CD14-positive monocyte (primary cell): Measurements from ENCODE around the gene MIS18BP1. TPM values are rescaled to one million over a fixed set of nuclear protein-coding genes. Genes with fewer than 3 reads are reported as not detected.

Experiments used
- DNase-seq, 3 donors: peaks; one replicate each; pipeline ENCODE4 v3.0.0-alpha.2; 2011 to 2022
- H2AFZ ChIP-seq: 2 replicates; pipeline ENCODE4 v1.6.0; 2012; ENCODE audit warnings: mild to moderate bottlenecking, low read depth, low read length, inconsistent platforms; ENCODE audit not compliant: insufficient read depth, poor library complexity, severe bottlenecking
- H3K27ac ChIP-seq, 2 donors: 1 replicate in 1 of 2; 2 replicates in 1 of 2; pipeline ENCODE4 v1.5.1; 2012 to 2013; ENCODE audit warnings: low read length in 2 of 2, control low read depth in 1 of 2, inconsistent platforms in 1 of 2, low read depth in 1 of 2, mild to moderate bottlenecking in 1 of 2
- H3K27me3 ChIP-seq, 2 donors: one replicate each; pipeline versions ENCODE4 v1.6.0 to v1.6.1; 2011 to 2013; ENCODE audit warnings: low read length in 2 of 2; ENCODE audit not compliant: control insufficient read depth in 2 of 2, insufficient read depth in 2 of 2
- H3K36me3 ChIP-seq, 2 donors: replicated peaks in 1 of 2; 1 replicate in 1 of 2; 2 replicates in 1 of 2; pipeline versions ENCODE4 v1.5.1 to v1.6.1; 2012 to 2013; ENCODE audit warnings: low read length in 2 of 2, control low read depth in 1 of 2, inconsistent platforms in 1 of 2, mild to moderate bottlenecking in 1 of 2; ENCODE audit not compliant: insufficient read depth in 2 of 2, control insufficient read depth in 1 of 2
- H3K4me1 ChIP-seq, 2 donors: 1 replicate in 1 of 2; 2 replicates in 1 of 2; pipeline versions ENCODE4 v1.5.1 to v1.6.1; 2012 to 2013; ENCODE audit warnings: low read length in 2 of 2, control low read depth in 1 of 2, inconsistent platforms in 1 of 2, mild to moderate bottlenecking in 1 of 2, moderate library complexity in 1 of 2; ENCODE audit not compliant: insufficient read depth in 2 of 2, control insufficient read depth in 1 of 2
- H3K4me2 ChIP-seq: replicated peaks from 2 replicates; pipeline ENCODE3; 2012; ENCODE audit warnings: low read length, moderate library complexity, mild to moderate bottlenecking; ENCODE audit not compliant: poor library complexity, severe bottlenecking; ENCODE audit errors: extremely low read depth
- H3K4me3 ChIP-seq, 3 experiments: fragments of 200-600 bp in 1 of 3; sonication (generic) in 1 of 3; replicated peaks in 1 of 3; 1 replicate in 2 of 3; 2 replicates in 1 of 3; pipeline ENCODE4 v1.5.1; 2011 to 2013; ENCODE audit warnings: low read length in 3 of 3, mild to moderate bottlenecking in 3 of 3, control low read depth in 2 of 3, low read depth in 2 of 3, inconsistent platforms in 1 of 3, moderate library complexity in 1 of 3
- H3K79me2 ChIP-seq: 2 replicates; pipeline ENCODE4 v1.6.0; 2012; ENCODE audit warnings: mild to moderate bottlenecking, control low read depth, inconsistent platforms, low read length, moderate library complexity; ENCODE audit not compliant: insufficient read depth
- H3K9ac ChIP-seq: 2 replicates; pipeline ENCODE4 v1.6.0; 2017; ENCODE audit warnings: low read length, mild to moderate bottlenecking; ENCODE audit not compliant: insufficient read depth, poor library complexity, severe bottlenecking
- H3K9me3 ChIP-seq, 2 donors: replicated peaks in 1 of 2; 1 replicate in 1 of 2; 2 replicates in 1 of 2; pipeline versions ENCODE4 v1.5.1 to v1.6.1; 2012 to 2013; ENCODE audit warnings: low read length in 2 of 2, control low read depth in 1 of 2; ENCODE audit not compliant: control insufficient read depth in 1 of 2, insufficient read depth in 1 of 2
- H4K20me1 ChIP-seq: 2 replicates; pipeline ENCODE4 v1.6.0; 2012; ENCODE audit warnings: mild to moderate bottlenecking, low read length, control low read depth, moderate library complexity; ENCODE audit not compliant: insufficient read depth
- H3K27ac Mint-ChIP-seq, 7 donors: one replicate each; pipeline ENCODE4 v1.8.0; 2020; ENCODE audit warnings: mild to moderate bottlenecking in 7 of 7, mixed read lengths in 7 of 7, moderate library complexity in 6 of 7, inconsistent platforms in 2 of 7
- H3K27me3 Mint-ChIP-seq, 3 donors: one replicate each; pipeline ENCODE4 v1.8.0; 2021 to 2022; ENCODE audit warnings: low read depth in 3 of 3, mild to moderate bottlenecking in 3 of 3, mixed read lengths in 3 of 3, moderate library complexity in 3 of 3, inconsistent platforms in 1 of 3
- H3K36me3 Mint-ChIP-seq, 2 donors: one replicate each; pipeline ENCODE4 v1.8.0; 2020; ENCODE audit warnings: mixed read lengths in 2 of 2, inconsistent platforms in 1 of 2, mild to moderate bottlenecking in 1 of 2
- H3K4me1 Mint-ChIP-seq: one replicate; pipeline ENCODE4 v1.8.0; 2020; ENCODE audit warnings: mild to moderate bottlenecking, mixed read lengths
- H3K4me3 Mint-ChIP-seq, 2 donors: one replicate each; pipeline ENCODE4 v1.8.0; 2020; ENCODE audit warnings: mild to moderate bottlenecking in 2 of 2, mixed read lengths in 2 of 2, moderate library complexity in 1 of 2
- H3K9me3 Mint-ChIP-seq, 7 donors: one replicate each; pipeline ENCODE4 v1.8.0; 2020 to 2022; ENCODE audit warnings: mixed read lengths in 7 of 7, mild to moderate bottlenecking in 6 of 7, moderate library complexity in 6 of 7, inconsistent platforms in 2 of 7
- WGBS: methylation state at CpG from one replicate; pipeline ENCODE4 v1.1.5; 2013; ENCODE audit warnings: missing lambda C conversion rate; ENCODE audit not compliant: insufficient coverage; 5-methylcytosine and 5-hydroxymethylcytosine counted together
- intact Hi-C, 2 donors: fragments of 100-400 bp; cut with micrococcal nuclease; formaldehyde crosslinking; loops; one replicate each; pipeline versions ENCODE4 v1.15.0 to v1.15.1; 2023
- polyA plus RNA-seq, 3 donors: library from polyadenylated mRNA; depleted of rRNA in 1 of 3; unstranded in 2 of 3; stranded (reverse) in 1 of 3; fragments of 300-500 nt in 2 of 3; fragments of >200 nt in 1 of 3; fragmentation: Illumina TruSeq in 2 of 3; gene quantifications; 1 replicate in 2 of 3; 2 replicates in 1 of 3; pipeline ENCODE4 v1.2.3, GENCODE V29; 2012 to 2021
- TF ChIP-seq, protein P1 (sequence below): fragments of 200-600 bp; IDR thresholded peaks from one replicate; pipeline ENCODE4 v1.8.0; 2022; ENCODE audit warnings: antibody characterized with exemption, mild to moderate bottlenecking

Gene MIS18BP1
- polyA plus RNA-seq, 3 donors, result 39.2 to 61.8 (median 45.6) TPM

DNA sequence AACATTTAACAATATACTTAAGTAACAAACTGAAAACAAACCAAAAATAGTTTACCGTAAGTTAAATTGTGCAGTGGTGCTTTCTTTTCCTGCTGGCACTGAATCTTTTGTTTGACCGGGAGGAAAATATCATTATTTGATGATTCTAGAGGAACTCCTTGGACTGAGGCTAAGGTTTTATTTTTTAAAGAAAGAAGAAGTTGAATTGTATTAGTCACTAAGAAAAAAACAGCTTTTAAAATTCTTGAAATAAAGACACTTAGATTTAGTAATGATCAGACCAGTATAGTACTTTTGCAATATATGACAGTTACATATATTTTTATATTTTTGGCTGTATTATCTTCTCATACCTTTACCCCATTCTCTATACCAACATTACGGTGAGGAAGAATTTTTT is 10.3 kb downstream of the MIS18BP1 start:
- Histone ChIP-seq H3K27ac (peak overlapping the region in 1 of 2 donors; percentile 81), H3K4me1 (peaks cover 37 to 46% of the 10 kb centered on the region in 2 donors)
- intact Hi-C loops, result loop anchor here in 1 of 2 donors (10.0 kb wide), 1 partner anchor 348 kb away; a partner anchor contains a TSS

DNA sequence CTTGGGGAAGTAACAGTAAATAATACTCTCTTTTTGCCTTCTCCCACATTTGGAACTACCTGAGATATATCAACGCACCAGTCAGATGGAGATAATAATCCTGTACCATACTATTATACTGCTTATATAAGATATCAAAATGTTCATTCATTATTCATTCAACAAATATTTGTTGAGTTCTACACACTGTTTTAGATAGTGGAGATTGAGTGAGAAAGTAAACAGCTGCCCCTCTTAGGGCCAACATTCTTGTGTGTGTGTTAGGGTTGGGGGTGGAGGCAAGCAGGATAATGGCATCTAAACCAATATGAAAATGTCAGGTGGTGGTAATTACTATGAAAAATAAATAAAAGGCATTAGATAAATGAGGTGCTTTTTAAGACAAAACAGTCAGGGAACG is 14.0 kb downstream of the MIS18BP1 start:
- TF ChIP-seq, protein P1, sequence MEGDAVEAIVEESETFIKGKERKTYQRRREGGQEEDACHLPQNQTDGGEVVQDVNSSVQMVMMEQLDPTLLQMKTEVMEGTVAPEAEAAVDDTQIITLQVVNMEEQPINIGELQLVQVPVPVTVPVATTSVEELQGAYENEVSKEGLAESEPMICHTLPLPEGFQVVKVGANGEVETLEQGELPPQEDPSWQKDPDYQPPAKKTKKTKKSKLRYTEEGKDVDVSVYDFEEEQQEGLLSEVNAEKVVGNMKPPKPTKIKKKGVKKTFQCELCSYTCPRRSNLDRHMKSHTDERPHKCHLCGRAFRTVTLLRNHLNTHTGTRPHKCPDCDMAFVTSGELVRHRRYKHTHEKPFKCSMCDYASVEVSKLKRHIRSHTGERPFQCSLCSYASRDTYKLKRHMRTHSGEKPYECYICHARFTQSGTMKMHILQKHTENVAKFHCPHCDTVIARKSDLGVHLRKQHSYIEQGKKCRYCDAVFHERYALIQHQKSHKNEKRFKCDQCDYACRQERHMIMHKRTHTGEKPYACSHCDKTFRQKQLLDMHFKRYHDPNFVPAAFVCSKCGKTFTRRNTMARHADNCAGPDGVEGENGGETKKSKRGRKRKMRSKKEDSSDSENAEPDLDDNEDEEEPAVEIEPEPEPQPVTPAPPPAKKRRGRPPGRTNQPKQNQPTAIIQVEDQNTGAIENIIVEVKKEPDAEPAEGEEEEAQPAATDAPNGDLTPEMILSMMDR, result no peak
- 50% methylated on average over 1 of the region's 2 CpGs for WGBS
- H3K79me2 ChIP-seq, result no peaks in the 10 kb centered on the region

More for the DNA sequence above, 10.3 kb downstream of the MIS18BP1 start:
- no CpG with 5 or more reads among the region's 3 CpGs for WGBS
- H3K4me2 ChIP-seq, result peak overlapping the region; percentile 47
- H3K36me3 Mint-ChIP-seq, result peaks cover 13 to 15% of the 10 kb centered on the region in 2 donors
- no peaks in the 10 kb centered on the region for H3K9me3 ChIP-seq
- peaks cover 15 to 19% of the 10 kb centered on the region in 2 donors for H3K36me3 ChIP-seq
- no peaks in the 10 kb centered on the region for H3K27me3 Mint-ChIP-seq
- H3K4me1 Mint-ChIP-seq, result peaks cover 14% of the 10 kb centered on the region
- H3K79me2 ChIP-seq, result no peaks in the 10 kb centered on the region
- H3K4me3 Mint-ChIP-seq, result peak overlapping the region in 1 of 2 donors; percentile 49
- TF ChIP-seq, protein P1, result no peak
- H3K4me3 ChIP-seq, result peak overlapping the region in 1 of 3 experiments; percentile 37
- H2AFZ ChIP-seq, result no peak overlapping the region
- H3K9ac ChIP-seq, result no peak overlapping the region
- peak in 1 of 3 donors; percentile 20 for DNase-seq
- peaks cover 66% of the 10 kb centered on the region for H4K20me1 ChIP-seq
- H3K9me3 Mint-ChIP-seq, result no peaks in the 10 kb centered on the region
- H3K27me3 ChIP-seq, result no peaks in the 10 kb centered on the region
- H3K27ac Mint-ChIP-seq, result peak overlapping the region; percentile 43 to 88 (median 73)

More for the DNA sequence above, 14.0 kb downstream of the MIS18BP1 start:
- Mint-ChIP-seq H3K27ac (peak overlapping the region in 3 of 7 donors; percentile 7 to 32 (median 12)), H3K4me1 (peaks cover 14% of the 10 kb centered on the region), H3K36me3 (peaks cover 30 to 37% of the 10 kb centered on the region in 2 donors), H3K4me3 (no peak overlapping the region), H3K27me3 (no peaks in the 10 kb centered on the region), H3K9me3 (no peaks in the 10 kb centered on the region)
- H3K4me2 ChIP-seq, result no peak overlapping the region
- H2AFZ ChIP-seq, result no peak overlapping the region
- no peak for DNase-seq
- H3K4me3 ChIP-seq, result no peak overlapping the region
- intact Hi-C loops, result no loop called here
- peaks cover 38 to 51% of the 10 kb centered on the region in 2 donors for H3K36me3 ChIP-seq
- no peak overlapping the region for H3K27ac ChIP-seq
- peaks cover 30% of the 10 kb centered on the region for H4K20me1 ChIP-seq
- no peaks in the 10 kb centered on the region for H3K9me3 ChIP-seq
- no peaks in the 10 kb centered on the region for H3K27me3 ChIP-seq
- peaks cover 10 to 20% of the 10 kb centered on the region in 2 donors for H3K4me1 ChIP-seq
- H3K9ac ChIP-seq, result no peak overlapping the region
